Activated T-helper 17 cell treated with anti-CD3 and anti-CD28 coated beads, Interleukin-2, amount 50 U/mL, for 72 hours (primary cell): ENCODE results near the gene SEL1L3. TPM values are rescaled to one million over a fixed set of nuclear protein-coding genes. Genes with fewer than 3 reads are reported as not detected.

Experiments
- ATAC-seq: fragments of 150-1000 bp; cut with Tn5 transposase; replicated peaks from 2 replicates; pipeline ENCODE4 v1.10.0; 2021; ENCODE audit warnings: mild to moderate bottlenecking, moderate library complexity
- H3K27ac Mint-ChIP-seq: one replicate; pipeline ENCODE4 v1.8.0; 2022; ENCODE audit warnings: mixed read lengths
- H3K27me3 Mint-ChIP-seq: one replicate; pipeline ENCODE4 v1.8.0; 2022; ENCODE audit warnings: mixed read lengths
- H3K36me3 Mint-ChIP-seq: one replicate; pipeline ENCODE4 v1.8.0; 2022; ENCODE audit warnings: low read depth, mild to moderate bottlenecking, mixed read lengths
- H3K4me1 Mint-ChIP-seq: one replicate; pipeline ENCODE4 v1.8.0; 2022; ENCODE audit warnings: mixed read lengths
- H3K4me3 Mint-ChIP-seq: one replicate; pipeline ENCODE4 v1.8.0; 2022; ENCODE audit warnings: mild to moderate bottlenecking, mixed read lengths
- H3K9me3 Mint-ChIP-seq: one replicate; pipeline ENCODE4 v1.8.0; 2022; ENCODE audit warnings: mixed read lengths
- total RNA-seq, 2 donors: library from RNA; stranded (reverse); gene quantifications; one replicate each; pipeline ENCODE4 v1.2.3, GENCODE V29; 2022

The SEL1L3 gene
- total RNA-seq, 2 donors from 2014 or later, result 39.7 to 70.3 TPM

- Mint-ChIP-seq H3K4me3 (no peak overlapping the region), H3K27me3 (no peaks in the 10 kb centered on the region), H3K9me3 (no peaks in the 10 kb centered on the region), H3K27ac (peak overlapping the region; percentile 29), H3K36me3 (peaks cover 76% of the 10 kb centered on the region), H3K4me1 (peaks cover 5% of the 10 kb centered on the region)
- ATAC-seq, result no peak
These were observed 36.6 kb downstream of the SEL1L3 start for GRCh38 chr4:25826074-25826752.

- H3K27me3 Mint-ChIP-seq, result no peaks in the 10 kb centered on the region
- no peak for ATAC-seq
- peaks cover 76% of the 10 kb centered on the region for H3K36me3 Mint-ChIP-seq
These were observed 39.2 kb downstream of the SEL1L3 start for GRCh38 chr4:25823632-25824031.

GRCh38 chr4:25821899-25822298 lies 40.9 kb downstream of the SEL1L3 start:
- ATAC-seq, result no peak
- Mint-ChIP-seq H3K4me3 (no peak overlapping the region), H3K9me3 (no peaks in the 10 kb centered on the region), H3K27ac (no peak overlapping the region), H3K36me3 (peaks cover 79% of the 10 kb centered on the region), H3K27me3 (no peaks in the 10 kb centered on the region), H3K4me1 (peaks cover 5% of the 10 kb centered on the region)

More at GRCh38 chr4:25823632-25824031, 39.2 kb downstream of the SEL1L3 start:
- H3K4me1 Mint-ChIP-seq, result peaks cover 5% of the 10 kb centered on the region
- no peak overlapping the region for H3K4me3 Mint-ChIP-seq
- H3K9me3 Mint-ChIP-seq, result no peaks in the 10 kb centered on the region
- H3K27ac Mint-ChIP-seq, result peak overlapping the region; percentile 14

- H3K36me3 Mint-ChIP-seq, result peaks cover 81% of the 10 kb centered on the region
- H3K4me3 Mint-ChIP-seq, result no peak overlapping the region
- H3K27ac Mint-ChIP-seq, result no peak overlapping the region
- H3K4me1 Mint-ChIP-seq, result peaks cover 5% of the 10 kb centered on the region
- no peaks in the 10 kb centered on the region for H3K27me3 Mint-ChIP-seq
- no peaks in the 10 kb centered on the region for H3K9me3 Mint-ChIP-seq
- ATAC-seq, result no peak
These were observed 41.5 kb downstream of the SEL1L3 start for GRCh38 chr4:25821267-25821666.

GRCh38 chr4:25818876-25819275 lies 43.9 kb downstream of the SEL1L3 start:
- Mint-ChIP-seq H3K4me3 (no peak overlapping the region), H3K4me1 (peaks cover 5% of the 10 kb centered on the region), H3K36me3 (peaks cover 94% of the 10 kb centered on the region), H3K27ac (peak overlapping the region; percentile 14), H3K9me3 (no peaks in the 10 kb centered on the region), H3K27me3 (no peaks in the 10 kb centered on the region)
- no peak for ATAC-seq

- H3K4me1 Mint-ChIP-seq, result peaks cover 2% of the 10 kb centered on the region
- peaks cover 96% of the 10 kb centered on the region for H3K36me3 Mint-ChIP-seq
- H3K27ac Mint-ChIP-seq, result peak overlapping the region; percentile 14
- H3K4me3 Mint-ChIP-seq, result no peak overlapping the region
- peak; percentile 46 for ATAC-seq
- no peaks in the 10 kb centered on the region for H3K9me3 Mint-ChIP-seq
- H3K27me3 Mint-ChIP-seq, result no peaks in the 10 kb centered on the region
These were observed 44.4 kb downstream of the SEL1L3 start for GRCh38 chr4:25818371-25818871.

GRCh38 chr4:25817059-25817681 lies 45.6 kb downstream of the SEL1L3 start:
- H3K36me3 Mint-ChIP-seq, result peaks cover 96% of the 10 kb centered on the region
- no peak for ATAC-seq
- H3K4me3 Mint-ChIP-seq, result no peak overlapping the region
- peak overlapping the region; percentile 26 for H3K27ac Mint-ChIP-seq
- no peaks in the 10 kb centered on the region for H3K27me3 Mint-ChIP-seq
- H3K4me1 Mint-ChIP-seq, result no peaks in the 10 kb centered on the region
- H3K9me3 Mint-ChIP-seq, result no peaks in the 10 kb centered on the region

GRCh38 chr4:25816591-25817058 lies 46.2 kb downstream of the SEL1L3 start:
- no peak overlapping the region for H3K4me3 Mint-ChIP-seq
- H3K27me3 Mint-ChIP-seq, result no peaks in the 10 kb centered on the region

GRCh38 chr4:25815586-25815985 lies 47.2 kb downstream of the SEL1L3 start:
- peaks cover 96% of the 10 kb centered on the region for H3K36me3 Mint-ChIP-seq
- no peaks in the 10 kb centered on the region for H3K27me3 Mint-ChIP-seq
- H3K4me3 Mint-ChIP-seq, result no peak overlapping the region
- ATAC-seq, result no peak
- H3K4me1 Mint-ChIP-seq, result no peaks in the 10 kb centered on the region
- no peak overlapping the region for H3K27ac Mint-ChIP-seq
- H3K9me3 Mint-ChIP-seq, result no peaks in the 10 kb centered on the region

More at GRCh38 chr4:25816591-25817058, 46.2 kb downstream of the SEL1L3 start:
- H3K9me3 Mint-ChIP-seq, result no peaks in the 10 kb centered on the region
- H3K27ac Mint-ChIP-seq, result peak overlapping the region; percentile 26
- no peak for ATAC-seq
- H3K36me3 Mint-ChIP-seq, result peaks cover 96% of the 10 kb centered on the region
- no peaks in the 10 kb centered on the region for H3K4me1 Mint-ChIP-seq

GRCh38 chr4:25814301-25815136 lies 48.3 kb downstream of the SEL1L3 start:
- H3K9me3 Mint-ChIP-seq, result no peaks in the 10 kb centered on the region
- H3K4me3 Mint-ChIP-seq, result no peak overlapping the region
- H3K27me3 Mint-ChIP-seq, result no peaks in the 10 kb centered on the region
- H3K36me3 Mint-ChIP-seq, result peaks cover 94% of the 10 kb centered on the region
- no peak for ATAC-seq
- no peaks in the 10 kb centered on the region for H3K4me1 Mint-ChIP-seq
- H3K27ac Mint-ChIP-seq, result no peak overlapping the region

- no peak overlapping the region for H3K27ac Mint-ChIP-seq
- no peak overlapping the region for H3K4me3 Mint-ChIP-seq
- H3K4me1 Mint-ChIP-seq, result no peaks in the 10 kb centered on the region
- no peak for ATAC-seq
- H3K27me3 Mint-ChIP-seq, result no peaks in the 10 kb centered on the region
- H3K9me3 Mint-ChIP-seq, result no peaks in the 10 kb centered on the region
- peaks cover 88% of the 10 kb centered on the region for H3K36me3 Mint-ChIP-seq
These were observed 49.2 kb downstream of the SEL1L3 start for GRCh38 chr4:25813448-25814106.

GRCh38 chr4:25811841-25812240 lies 50.9 kb downstream of the SEL1L3 start:
- H3K4me3 Mint-ChIP-seq, result no peak overlapping the region
- no peak for ATAC-seq
- no peaks in the 10 kb centered on the region for H3K9me3 Mint-ChIP-seq
- H3K27me3 Mint-ChIP-seq, result no peaks in the 10 kb centered on the region
- H3K27ac Mint-ChIP-seq, result no peak overlapping the region
- H3K36me3 Mint-ChIP-seq, result peaks cover 88% of the 10 kb centered on the region
- H3K4me1 Mint-ChIP-seq, result no peaks in the 10 kb centered on the region

- H3K4me3 Mint-ChIP-seq, result no peak overlapping the region
- H3K4me1 Mint-ChIP-seq, result no peaks in the 10 kb centered on the region
- no peak for ATAC-seq
- peaks cover 88% of the 10 kb centered on the region for H3K36me3 Mint-ChIP-seq
- H3K27me3 Mint-ChIP-seq, result no peaks in the 10 kb centered on the region
- no peaks in the 10 kb centered on the region for H3K9me3 Mint-ChIP-seq
- H3K27ac Mint-ChIP-seq, result no peak overlapping the region
These were observed 51.5 kb downstream of the SEL1L3 start for GRCh38 chr4:25811374-25811690.
